ENCODE measurements around the gene VSIG8. TPM values are rescaled to one million over a fixed set of nuclear protein-coding genes. Genes with fewer than 3 reads are reported as not detected.

VSIG8 gene
- total and polyA plus RNA-seq, 9 of the 15 experiments (the other 6 are each of a cell fraction or from before 2014, with no cell fraction given), result not detected

DNA sequence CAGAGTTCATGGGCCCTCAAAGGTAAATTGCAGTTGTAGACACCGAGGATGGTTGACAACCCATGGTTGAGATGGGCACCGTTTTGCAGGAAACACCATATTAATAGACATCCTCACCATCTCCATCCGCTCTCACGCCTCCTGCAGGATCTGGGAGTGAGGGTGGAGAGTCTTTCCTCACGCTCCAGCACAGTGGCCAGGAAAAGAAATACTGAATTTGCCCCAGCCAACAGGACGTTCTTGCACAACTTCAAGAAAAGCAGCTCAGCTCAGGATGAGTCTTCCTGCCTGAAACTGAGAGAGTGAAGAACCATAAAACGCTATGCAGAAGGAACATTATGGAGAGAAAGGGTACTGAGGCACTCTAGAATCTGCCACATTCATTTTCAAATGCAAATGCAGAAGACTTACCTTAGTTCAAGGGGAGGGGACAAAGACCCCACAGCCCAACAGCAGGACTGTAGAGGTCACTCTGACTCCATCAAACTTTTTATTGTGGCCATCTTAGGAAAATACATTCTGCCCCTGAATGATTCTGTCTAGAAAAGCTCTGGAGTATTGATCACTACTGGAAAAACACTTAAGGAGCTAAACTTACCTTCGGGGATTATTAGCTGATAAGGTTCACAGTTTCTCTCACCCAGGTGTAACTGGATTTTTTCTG lies 26.5 kb downstream of the VSIG8 start (continued):
- TF ChIP-seq CBX5 (IDR thresholded peaks at IDR 0.05; ENCODE audit: borderline replicate concordance, low read depth) (no peak), CCAR2 (IDR thresholded peaks at IDR 0.05; ENCODE audit: low read depth, low read length) (no peak), CEBPB (tag; IDR thresholded peaks at IDR 0.05) (0 out of 2 replicates have a peak, but pooled peaks have one; percentile 38), SMC3 (conservative IDR thresholded peaks at IDR 0.05; ENCODE audit: insufficient read depth, low read depth, low read length) (0 out of 2 replicates have a peak, but pooled peaks have one; percentile 22), ZBTB7A (IDR thresholded peaks at IDR 0.05; ENCODE audit: borderline replicate concordance, control insufficient read depth, low read depth, low read length) (no peak)
- TF ChIP-seq, protein P1, sequence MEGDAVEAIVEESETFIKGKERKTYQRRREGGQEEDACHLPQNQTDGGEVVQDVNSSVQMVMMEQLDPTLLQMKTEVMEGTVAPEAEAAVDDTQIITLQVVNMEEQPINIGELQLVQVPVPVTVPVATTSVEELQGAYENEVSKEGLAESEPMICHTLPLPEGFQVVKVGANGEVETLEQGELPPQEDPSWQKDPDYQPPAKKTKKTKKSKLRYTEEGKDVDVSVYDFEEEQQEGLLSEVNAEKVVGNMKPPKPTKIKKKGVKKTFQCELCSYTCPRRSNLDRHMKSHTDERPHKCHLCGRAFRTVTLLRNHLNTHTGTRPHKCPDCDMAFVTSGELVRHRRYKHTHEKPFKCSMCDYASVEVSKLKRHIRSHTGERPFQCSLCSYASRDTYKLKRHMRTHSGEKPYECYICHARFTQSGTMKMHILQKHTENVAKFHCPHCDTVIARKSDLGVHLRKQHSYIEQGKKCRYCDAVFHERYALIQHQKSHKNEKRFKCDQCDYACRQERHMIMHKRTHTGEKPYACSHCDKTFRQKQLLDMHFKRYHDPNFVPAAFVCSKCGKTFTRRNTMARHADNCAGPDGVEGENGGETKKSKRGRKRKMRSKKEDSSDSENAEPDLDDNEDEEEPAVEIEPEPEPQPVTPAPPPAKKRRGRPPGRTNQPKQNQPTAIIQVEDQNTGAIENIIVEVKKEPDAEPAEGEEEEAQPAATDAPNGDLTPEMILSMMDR (IDR thresholded peaks at IDR 0.05 in 2 of 3, conservative IDR thresholded peaks at IDR 0.05 in 1 of 3; ENCODE audit: insufficient read depth in 2 of 3, low read depth in 1 of 3, low read length in 3 of 3), result peak; percentile 30 to 59 (median 48); a peak in 5 of 6 replicates
- TF ChIP-seq, protein P2, sequence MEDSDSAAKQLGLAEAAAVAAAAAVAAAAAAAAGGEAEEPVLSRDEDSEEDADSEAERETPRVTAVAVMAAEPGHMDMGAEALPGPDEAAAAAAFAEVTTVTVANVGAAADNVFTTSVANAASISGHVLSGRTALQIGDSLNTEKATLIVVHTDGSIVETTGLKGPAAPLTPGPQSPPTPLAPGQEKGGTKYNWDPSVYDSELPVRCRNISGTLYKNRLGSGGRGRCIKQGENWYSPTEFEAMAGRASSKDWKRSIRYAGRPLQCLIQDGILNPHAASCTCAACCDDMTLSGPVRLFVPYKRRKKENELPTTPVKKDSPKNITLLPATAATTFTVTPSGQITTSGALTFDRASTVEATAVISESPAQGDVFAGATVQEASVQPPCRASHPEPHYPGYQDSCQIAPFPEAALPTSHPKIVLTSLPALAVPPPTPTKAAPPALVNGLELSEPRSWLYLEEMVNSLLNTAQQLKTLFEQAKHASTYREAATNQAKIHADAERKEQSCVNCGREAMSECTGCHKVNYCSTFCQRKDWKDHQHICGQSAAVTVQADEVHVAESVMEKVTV (CRISPR knock-in tag; IDR thresholded peaks at IDR 0.05), result 0 out of 2 replicates have a peak, but pooled peaks have one; percentile 10
- TF ChIP-seq, protein P3, sequence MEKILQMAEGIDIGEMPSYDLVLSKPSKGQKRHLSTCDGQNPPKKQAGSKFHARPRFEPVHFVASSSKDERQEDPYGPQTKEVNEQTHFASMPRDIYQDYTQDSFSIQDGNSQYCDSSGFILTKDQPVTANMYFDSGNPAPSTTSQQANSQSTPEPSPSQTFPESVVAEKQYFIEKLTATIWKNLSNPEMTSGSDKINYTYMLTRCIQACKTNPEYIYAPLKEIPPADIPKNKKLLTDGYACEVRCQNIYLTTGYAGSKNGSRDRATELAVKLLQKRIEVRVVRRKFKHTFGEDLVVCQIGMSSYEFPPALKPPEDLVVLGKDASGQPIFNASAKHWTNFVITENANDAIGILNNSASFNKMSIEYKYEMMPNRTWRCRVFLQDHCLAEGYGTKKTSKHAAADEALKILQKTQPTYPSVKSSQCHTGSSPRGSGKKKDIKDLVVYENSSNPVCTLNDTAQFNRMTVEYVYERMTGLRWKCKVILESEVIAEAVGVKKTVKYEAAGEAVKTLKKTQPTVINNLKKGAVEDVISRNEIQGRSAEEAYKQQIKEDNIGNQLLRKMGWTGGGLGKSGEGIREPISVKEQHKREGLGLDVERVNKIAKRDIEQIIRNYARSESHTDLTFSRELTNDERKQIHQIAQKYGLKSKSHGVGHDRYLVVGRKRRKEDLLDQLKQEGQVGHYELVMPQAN (IDR thresholded peaks at IDR 0.05; ENCODE audit: borderline replicate concordance), result no peak
- TF ChIP-seq, protein P4, sequence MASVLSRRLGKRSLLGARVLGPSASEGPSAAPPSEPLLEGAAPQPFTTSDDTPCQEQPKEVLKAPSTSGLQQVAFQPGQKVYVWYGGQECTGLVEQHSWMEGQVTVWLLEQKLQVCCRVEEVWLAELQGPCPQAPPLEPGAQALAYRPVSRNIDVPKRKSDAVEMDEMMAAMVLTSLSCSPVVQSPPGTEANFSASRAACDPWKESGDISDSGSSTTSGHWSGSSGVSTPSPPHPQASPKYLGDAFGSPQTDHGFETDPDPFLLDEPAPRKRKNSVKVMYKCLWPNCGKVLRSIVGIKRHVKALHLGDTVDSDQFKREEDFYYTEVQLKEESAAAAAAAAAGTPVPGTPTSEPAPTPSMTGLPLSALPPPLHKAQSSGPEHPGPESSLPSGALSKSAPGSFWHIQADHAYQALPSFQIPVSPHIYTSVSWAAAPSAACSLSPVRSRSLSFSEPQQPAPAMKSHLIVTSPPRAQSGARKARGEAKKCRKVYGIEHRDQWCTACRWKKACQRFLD (CRISPR knock-in tag; IDR thresholded peaks at IDR 0.05), result no peak
- TF ChIP-seq, protein P5, sequence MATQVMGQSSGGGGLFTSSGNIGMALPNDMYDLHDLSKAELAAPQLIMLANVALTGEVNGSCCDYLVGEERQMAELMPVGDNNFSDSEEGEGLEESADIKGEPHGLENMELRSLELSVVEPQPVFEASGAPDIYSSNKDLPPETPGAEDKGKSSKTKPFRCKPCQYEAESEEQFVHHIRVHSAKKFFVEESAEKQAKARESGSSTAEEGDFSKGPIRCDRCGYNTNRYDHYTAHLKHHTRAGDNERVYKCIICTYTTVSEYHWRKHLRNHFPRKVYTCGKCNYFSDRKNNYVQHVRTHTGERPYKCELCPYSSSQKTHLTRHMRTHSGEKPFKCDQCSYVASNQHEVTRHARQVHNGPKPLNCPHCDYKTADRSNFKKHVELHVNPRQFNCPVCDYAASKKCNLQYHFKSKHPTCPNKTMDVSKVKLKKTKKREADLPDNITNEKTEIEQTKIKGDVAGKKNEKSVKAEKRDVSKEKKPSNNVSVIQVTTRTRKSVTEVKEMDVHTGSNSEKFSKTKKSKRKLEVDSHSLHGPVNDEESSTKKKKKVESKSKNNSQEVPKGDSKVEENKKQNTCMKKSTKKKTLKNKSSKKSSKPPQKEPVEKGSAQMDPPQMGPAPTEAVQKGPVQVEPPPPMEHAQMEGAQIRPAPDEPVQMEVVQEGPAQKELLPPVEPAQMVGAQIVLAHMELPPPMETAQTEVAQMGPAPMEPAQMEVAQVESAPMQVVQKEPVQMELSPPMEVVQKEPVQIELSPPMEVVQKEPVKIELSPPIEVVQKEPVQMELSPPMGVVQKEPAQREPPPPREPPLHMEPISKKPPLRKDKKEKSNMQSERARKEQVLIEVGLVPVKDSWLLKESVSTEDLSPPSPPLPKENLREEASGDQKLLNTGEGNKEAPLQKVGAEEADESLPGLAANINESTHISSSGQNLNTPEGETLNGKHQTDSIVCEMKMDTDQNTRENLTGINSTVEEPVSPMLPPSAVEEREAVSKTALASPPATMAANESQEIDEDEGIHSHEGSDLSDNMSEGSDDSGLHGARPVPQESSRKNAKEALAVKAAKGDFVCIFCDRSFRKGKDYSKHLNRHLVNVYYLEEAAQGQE (IDR thresholded peaks at IDR 0.05; ENCODE audit: borderline replicate concordance), result peak; percentile 51
- TF ChIP-seq, protein P5 (CRISPR knock-in tag; IDR thresholded peaks at IDR 0.05; ENCODE audit: low read depth), result no peak

All from K562 (cell line).